GM23338 (cell line): ENCODE data around the gene SDR42E1. TPM values are rescaled to one million over a fixed set of nuclear protein-coding genes. Genes with fewer than 3 reads are reported as not detected.

Experiments
- ATAC-seq: fragments of 200-7000 bp; cut with Tn5 transposase; 3 replicates; pipeline ENCODE4 v1.9.1; 2020
- DNase-seq: peaks from one replicate; pipeline ENCODE4 v3.0.0-alpha.2; 2015; ENCODE audit warnings: low spot score
- H2AFZ ChIP-seq: fragments of 200-600 bp; sonication (generic); 2 replicates; pipeline ENCODE4 v1.8.0; 2016; ENCODE audit warnings: antibody characterized with exemption, mild to moderate bottlenecking, moderate library complexity
- H3F3A ChIP-seq: fragments of 200-600 bp; sonication (generic); replicated peaks from 2 replicates; pipeline ENCODE4 v1.8.0; 2017; ENCODE audit warnings: antibody characterized with exemption, mixed run types, low read depth
- H3K27ac ChIP-seq: fragments of 200-600 bp; sonication (generic); 2 replicates; pipeline ENCODE4 v1.6.1; 2016; ENCODE audit warnings: low read depth
- H3K27me3 ChIP-seq: fragments of 200-600 bp; sonication (generic); 2 replicates; pipeline ENCODE4 v1.8.0; 2016; ENCODE audit warnings: mild to moderate bottlenecking, mixed run types, moderate library complexity; ENCODE audit not compliant: insufficient read depth
- H3K36me3 ChIP-seq: fragments of 200-600 bp; sonication (generic); 2 replicates; pipeline ENCODE4 v1.8.0; 2016; ENCODE audit warnings: mild to moderate bottlenecking; ENCODE audit not compliant: insufficient read depth
- H3K4me1 ChIP-seq: fragments of 200-600 bp; sonication (generic); 2 replicates; pipeline ENCODE4 v1.8.0; 2016; ENCODE audit warnings: mild to moderate bottlenecking, moderate library complexity; ENCODE audit not compliant: insufficient read depth
- H3K4me2 ChIP-seq: fragments of 200-600 bp; sonication (generic); 2 replicates; pipeline ENCODE4 v1.7.1; 2017; ENCODE audit warnings: mixed run types
- H3K4me3 ChIP-seq: fragments of 200-600 bp; sonication (generic); 2 replicates; pipeline ENCODE4 v1.6.1; 2016; ENCODE audit warnings: mixed run types
- H3K79me2 ChIP-seq: fragments of 200-600 bp; sonication (generic); replicated peaks from 2 replicates; pipeline ENCODE4 v1.8.0; 2017; ENCODE audit warnings: mild to moderate bottlenecking; ENCODE audit not compliant: insufficient read depth
- H3K9me2 ChIP-seq: fragments of 200-600 bp; sonication (generic); 2 replicates; pipeline ENCODE4 v1.8.0; 2017; ENCODE audit not compliant: insufficient read depth
- H4K20me1 ChIP-seq: fragments of 200-600 bp; sonication (generic); replicated peaks from 2 replicates; pipeline ENCODE4 v1.8.0; 2017; ENCODE audit warnings: mild to moderate bottlenecking; ENCODE audit not compliant: insufficient read depth
- H3K27ac Mint-ChIP-seq: 2 replicates; pipeline ENCODE4 v1.8.0; 2020; ENCODE audit warnings: inconsistent platforms, mild to moderate bottlenecking, moderate library complexity, mixed read lengths
- H3K27me3 Mint-ChIP-seq: 3 replicates; pipeline ENCODE4 v1.8.0; 2022; ENCODE audit warnings: low read depth, mild to moderate bottlenecking, moderate library complexity, mixed read lengths, inconsistent platforms; ENCODE audit not compliant: insufficient read depth, poor library complexity
- H3K36me3 Mint-ChIP-seq: 3 replicates; pipeline ENCODE4 v1.8.0; 2021; ENCODE audit warnings: low read depth, mild to moderate bottlenecking, inconsistent platforms, moderate library complexity, mixed read lengths
- H3K4me1 Mint-ChIP-seq: 3 replicates; pipeline ENCODE4 v1.8.0; 2020; ENCODE audit warnings: mild to moderate bottlenecking, inconsistent platforms, mixed read lengths
- H3K4me3 Mint-ChIP-seq: 3 replicates; pipeline ENCODE4 v1.8.0; 2021; ENCODE audit warnings: moderate library complexity, mild to moderate bottlenecking, inconsistent platforms, mixed read lengths
- H3K9me3 Mint-ChIP-seq: 3 replicates; pipeline ENCODE4 v1.8.0; 2020; ENCODE audit warnings: moderate library complexity, mild to moderate bottlenecking, inconsistent platforms, mixed read lengths
- CREB1 ChIP-seq: fragments of 250-450 bp; sonication (Bioruptor Pico); IDR thresholded peaks from 2 replicates; pipeline ENCODE4 v1.5.0; 2020; ENCODE audit warnings: low read depth, mild to moderate bottlenecking, moderate library complexity
- CTCF ChIP-seq, 2 experiments: fragments of 200-600 bp in 1 of 2; sonication (generic) in 1 of 2; conservative IDR thresholded peaks; 2 replicates each; pipeline versions ENCODE4 v1.5.1 to v1.6.1; 2016 to 2017; ENCODE audit warnings: antibody characterized with exemption in 2 of 2, low read depth in 2 of 2, mild to moderate bottlenecking in 2 of 2, moderate library complexity in 1 of 2
- ETS1 ChIP-seq: IDR thresholded peaks from 2 replicates; pipeline ENCODE4 v1.6.1; 2016; ENCODE audit warnings: antibody characterized with exemption
- EZH2 ChIP-seq: fragments of 200-600 bp; sonication (generic); IDR thresholded peaks from one replicate; pipeline ENCODE4 v1.8.0; 2017; ENCODE audit warnings: antibody characterized with exemption, mild to moderate bottlenecking, low read depth; ENCODE audit not compliant: unreplicated experiment
- EZH2phosphoT487 ChIP-seq: fragments of 200-600 bp; sonication (generic); IDR thresholded peaks from one replicate; pipeline ENCODE4 v1.8.1; 2018; ENCODE audit warnings: antibody characterized with exemption; ENCODE audit not compliant: unreplicated experiment
- JUNB ChIP-seq: IDR thresholded peaks from one replicate; pipeline ENCODE4 v1.6.1; 2016; ENCODE audit warnings: antibody characterized with exemption; ENCODE audit not compliant: unreplicated experiment
- NANOG ChIP-seq: IDR thresholded peaks from 2 replicates; pipeline ENCODE4 v1.6.1; 2016; ENCODE audit warnings: antibody characterized with exemption, borderline replicate concordance
- POLR2AphosphoS5 ChIP-seq: IDR thresholded peaks from 2 replicates; pipeline ENCODE4 v1.6.1; 2016; ENCODE audit warnings: antibody characterized with exemption, low read depth
- REST ChIP-seq: IDR thresholded peaks from one replicate; pipeline ENCODE4 v1.6.1; 2018; ENCODE audit warnings: antibody characterized with exemption; ENCODE audit not compliant: unreplicated experiment
- STAT1 ChIP-seq: IDR thresholded peaks from one replicate; pipeline ENCODE4 v1.6.1; 2016; ENCODE audit warnings: antibody characterized with exemption; ENCODE audit not compliant: unreplicated experiment
- ZNF114 ChIP-seq: fragments of 250-450 bp; sonication (Bioruptor Pico); IDR thresholded peaks from 2 replicates; pipeline ENCODE4 v1.5.0; 2020; ENCODE audit warnings: mild to moderate bottlenecking, moderate library complexity
- ZNF331 ChIP-seq: fragments of 250-450 bp; sonication (Bioruptor Pico); IDR thresholded peaks from 2 replicates; pipeline ENCODE4 v1.5.0; 2020; ENCODE audit warnings: low read depth, mild to moderate bottlenecking, moderate library complexity
- ZNF462 ChIP-seq: fragments of 250-450 bp; sonication (Bioruptor Pico); IDR thresholded peaks from 2 replicates; pipeline ENCODE4 v1.5.0; 2020; ENCODE audit warnings: mild to moderate bottlenecking, moderate library complexity
- polyA plus RNA-seq: library from polyadenylated mRNA; unstranded; fragments of >200 nt; fragmentation: Nextera tagmentation; extraction: Ambion mirVana; gene quantifications from 2 replicates; pipeline ENCODE4 v1.2.1, GENCODE V29; 2016
- total RNA-seq: library from RNA; depleted of rRNA; stranded (reverse); fragments of >200 nt; shearing (Covaris generic); gene quantifications from 2 replicates; pipeline ENCODE4 v1.2.3, GENCODE V29; 2014

Gene SDR42E1
- total and polyA plus RNA-seq, 2 experiments from 2014 or later, result 0.03 TPM; not detected in 1

GRCh38 chr16:82024316-82024715, 13.0 kb upstream of the SDR42E1 start:
- H3F3A ChIP-seq, result no peaks in the 10 kb centered on the region
- no peak for ATAC-seq

More at GRCh38 chr16:82024316-82024715, 13.0 kb upstream of the SDR42E1 start:
- Histone ChIP-seq H2AFZ (no peak overlapping the region), H3K79me2 (no peaks in the 10 kb centered on the region), H3K36me3 (no peaks in the 10 kb centered on the region), H4K20me1 (no peaks in the 10 kb centered on the region), H3K27ac (no peak overlapping the region), H3K4me2 (no peak overlapping the region), H3K9me2 (0 out of 2 replicates have a peak, but pooled peaks cover 2% of the 10 kb centered on the region), H3K27me3 (no peaks in the 10 kb centered on the region), H3K4me1 (no peaks in the 10 kb centered on the region), H3K4me3 (no peak overlapping the region)
- peaks cover 2% of the 10 kb centered on the region for H3K27me3 Mint-ChIP-seq
- H3K9me3 Mint-ChIP-seq, result no peaks in the 10 kb centered on the region
- no peak overlapping the region for H3K27ac Mint-ChIP-seq
- H3K36me3 Mint-ChIP-seq, result no peaks in the 10 kb centered on the region
- TF ChIP-seq REST (no peak), ZNF114 (no peak), NANOG (no peak), CREB1 (CRISPR knock-in tag) (no peak), JUNB (no peak), ZNF331 (CRISPR knock-in tag) (no peak), STAT1 (no peak), ETS1 (no peak), CTCF (conservative IDR thresholded peaks at IDR 0.05; ENCODE audit: low read depth in 2 of 2) (no peak), EZH2phosphoT487 (no peak), POLR2AphosphoS5 (no peak), EZH2 (no peak), ZNF462 (CRISPR knock-in tag) (no peak)
- no peaks in the 10 kb centered on the region for H3K4me1 Mint-ChIP-seq
- H3K4me3 Mint-ChIP-seq, result no peak overlapping the region
- no peak for DNase-seq
